Prostate gland (tissue), 2 donors: ENCODE results near the gene CES5A.

Experiments used
- POLR2A ChIP-seq: fragments of 450-650 bp; IDR thresholded peaks from one replicate; pipeline ENCODE4 v1.6.1; 2016; ENCODE audit warnings: antibody characterized with exemption, mild to moderate bottlenecking
- POLR2AphosphoS5 ChIP-seq: sonication (generic); formaldehyde crosslinking; IDR thresholded peaks from one replicate; pipeline ENCODE4 v1.6.1; 2017; ENCODE audit warnings: antibody characterized with exemption
- TF ChIP-seq, protein P1 (sequence below), 4 experiments: fragments of 200-600 bp in 2 of 4; fragments of 450-650 bp in 2 of 4; sonication (generic) in 2 of 4; IDR thresholded peaks; 1 replicate in 3 of 4; 2 replicates in 1 of 4; pipeline ENCODE4 v1.5.1; 2016 to 2019; ENCODE audit warnings: antibody characterized with exemption in 4 of 4, mild to moderate bottlenecking in 2 of 4, moderate library complexity in 2 of 4

GRCh38 chr16:55915096-55915827 is 40.1 kb upstream of the CES5A start:
- TF ChIP-seq POLR2A (no peak), POLR2AphosphoS5 (no peak)
- TF ChIP-seq, protein P1, sequence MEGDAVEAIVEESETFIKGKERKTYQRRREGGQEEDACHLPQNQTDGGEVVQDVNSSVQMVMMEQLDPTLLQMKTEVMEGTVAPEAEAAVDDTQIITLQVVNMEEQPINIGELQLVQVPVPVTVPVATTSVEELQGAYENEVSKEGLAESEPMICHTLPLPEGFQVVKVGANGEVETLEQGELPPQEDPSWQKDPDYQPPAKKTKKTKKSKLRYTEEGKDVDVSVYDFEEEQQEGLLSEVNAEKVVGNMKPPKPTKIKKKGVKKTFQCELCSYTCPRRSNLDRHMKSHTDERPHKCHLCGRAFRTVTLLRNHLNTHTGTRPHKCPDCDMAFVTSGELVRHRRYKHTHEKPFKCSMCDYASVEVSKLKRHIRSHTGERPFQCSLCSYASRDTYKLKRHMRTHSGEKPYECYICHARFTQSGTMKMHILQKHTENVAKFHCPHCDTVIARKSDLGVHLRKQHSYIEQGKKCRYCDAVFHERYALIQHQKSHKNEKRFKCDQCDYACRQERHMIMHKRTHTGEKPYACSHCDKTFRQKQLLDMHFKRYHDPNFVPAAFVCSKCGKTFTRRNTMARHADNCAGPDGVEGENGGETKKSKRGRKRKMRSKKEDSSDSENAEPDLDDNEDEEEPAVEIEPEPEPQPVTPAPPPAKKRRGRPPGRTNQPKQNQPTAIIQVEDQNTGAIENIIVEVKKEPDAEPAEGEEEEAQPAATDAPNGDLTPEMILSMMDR (IDR thresholded peaks at IDR 0.05), result no peak
